Stimulated activated CD4-positive, alpha-beta T cell treated with anti-CD3 and anti-CD28 coated beads, TNF-alpha, amount 100 ng/mL, for 48 hours (primary cell): ENCODE measurements around the gene GIPC3.

Source experiments
- DNase-seq, 3 donors: peaks; one replicate each; pipeline ENCODE4 v3.0.0-alpha.2; 2020; ENCODE audit warnings: low read depth in 3 of 3

The GIPC3 gene

GRCh38 chr19:3605361-3605760, 20.1 kb downstream of the GIPC3 start:
- DNase-seq, result no peak

GRCh38 chr19:3605770-3606169, 20.5 kb downstream of the GIPC3 start:
- DNase-seq, result no peak

- DNase-seq, result no peak
These were observed 21.0 kb downstream of the GIPC3 start for GRCh38 chr19:3606174-3606689.

GRCh38 chr19:3606690-3607289, 21.5 kb downstream of the GIPC3 start, which contains the start of gene TBXA2R:
TBXA2R (minus strand) TSS chr19:3606875; CDS start chr19:3600634, 6,241 bp downstream.
- peak in 2 of 3 donors; percentile 21 to 57 for DNase-seq

- no peak for DNase-seq
These were observed 22.2 kb downstream of the GIPC3 start for GRCh38 chr19:3607303-3608078.

- no peak for DNase-seq
These were observed 22.9 kb downstream of the GIPC3 start for GRCh38 chr19:3608079-3608641.

- no peak for DNase-seq
These were observed 23.6 kb downstream of the GIPC3 start for GRCh38 chr19:3608750-3609322.

GRCh38 chr19:3609779-3610719, 24.8 kb downstream of the GIPC3 start:
- no peak for DNase-seq

- no peak for DNase-seq
These were observed 25.8 kb downstream of the GIPC3 start for GRCh38 chr19:3610745-3611717.

GRCh38 chr19:3611841-3612240, 26.6 kb downstream of the GIPC3 start:
- DNase-seq, result no peak

- no peak for DNase-seq
These were observed 27.1 kb downstream of the GIPC3 start for GRCh38 chr19:3612330-3612729.

- no peak for DNase-seq
These were observed 27.8 kb downstream of the GIPC3 start for GRCh38 chr19:3612901-3613741.

- no peak for DNase-seq
These were observed 28.8 kb downstream of the GIPC3 start for GRCh38 chr19:3613818-3614661.

- no peak for DNase-seq
These were observed 29.7 kb downstream of the GIPC3 start for GRCh38 chr19:3614858-3615505.

- DNase-seq, result no peak
These were observed 30.4 kb downstream of the GIPC3 start for GRCh38 chr19:3615524-3616135.

- no peak for DNase-seq
These were observed 32.2 kb downstream of the GIPC3 start for GRCh38 chr19:3617463-3617862.

- DNase-seq, result peak in 2 of 3 donors; percentile 15 to 46
These were observed 33.0 kb downstream of the GIPC3 start for GRCh38 chr19:3618144-3618810.
